Keratinocyte (primary cell): ENCODE data around the gene ARL15.

Source experiments
- EZH2 ChIP-seq: IDR thresholded peaks from one replicate; pipeline ENCODE4 v1.6.1; 2012; ENCODE audit warnings: inconsistent platforms, mild to moderate bottlenecking, low read length, moderate library complexity
- TF ChIP-seq, protein P1 (sequence below), 3 experiments: IDR thresholded peaks in 1 of 3; conservative IDR thresholded peaks in 1 of 3; optimal IDR thresholded peaks in 1 of 3; 2 replicates in 2 of 3; 3 replicates in 1 of 3; pipeline versions ENCODE3 to v1.5.1; 2011; ENCODE audit warnings: low read length in 3 of 3, mild to moderate bottlenecking in 3 of 3, moderate library complexity in 2 of 3, control low read depth in 1 of 3, inconsistent platforms in 1 of 3; ENCODE audit not compliant: insufficient read depth in 2 of 3; ENCODE audit errors: extremely low read depth in 1 of 3

- TF ChIP-seq, protein P1, sequence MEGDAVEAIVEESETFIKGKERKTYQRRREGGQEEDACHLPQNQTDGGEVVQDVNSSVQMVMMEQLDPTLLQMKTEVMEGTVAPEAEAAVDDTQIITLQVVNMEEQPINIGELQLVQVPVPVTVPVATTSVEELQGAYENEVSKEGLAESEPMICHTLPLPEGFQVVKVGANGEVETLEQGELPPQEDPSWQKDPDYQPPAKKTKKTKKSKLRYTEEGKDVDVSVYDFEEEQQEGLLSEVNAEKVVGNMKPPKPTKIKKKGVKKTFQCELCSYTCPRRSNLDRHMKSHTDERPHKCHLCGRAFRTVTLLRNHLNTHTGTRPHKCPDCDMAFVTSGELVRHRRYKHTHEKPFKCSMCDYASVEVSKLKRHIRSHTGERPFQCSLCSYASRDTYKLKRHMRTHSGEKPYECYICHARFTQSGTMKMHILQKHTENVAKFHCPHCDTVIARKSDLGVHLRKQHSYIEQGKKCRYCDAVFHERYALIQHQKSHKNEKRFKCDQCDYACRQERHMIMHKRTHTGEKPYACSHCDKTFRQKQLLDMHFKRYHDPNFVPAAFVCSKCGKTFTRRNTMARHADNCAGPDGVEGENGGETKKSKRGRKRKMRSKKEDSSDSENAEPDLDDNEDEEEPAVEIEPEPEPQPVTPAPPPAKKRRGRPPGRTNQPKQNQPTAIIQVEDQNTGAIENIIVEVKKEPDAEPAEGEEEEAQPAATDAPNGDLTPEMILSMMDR (optimal IDR thresholded peaks at IDR 0.05 in 1 of 3, IDR thresholded peaks at IDR 0.05 in 1 of 3, conservative IDR thresholded peaks at IDR 0.05 in 1 of 3; ENCODE audit: extremely low read depth in 1 of 3, insufficient read depth in 2 of 3, low read length in 3 of 3), result no peak
- TF ChIP-seq EZH2, result no peak
These were observed 20.6 kb downstream of the ARL15 start for GRCh38 chr5:54289769-54290168.
